ENCODE measurements around the gene DLG1.

Gene DLG1

GRCh38 chr3:197031315-197032285 lies 266.8 kb downstream of the DLG1 start:
- H3K27me3 ChIP-seq (replicated peaks; ENCODE audit: control insufficient read depth, insufficient read depth, low read length): no peaks in the 10 kb centered on the region
- no peak overlapping the region for H3K4me3 ChIP-seq (replicated peaks; ENCODE audit: low read depth, low read length)
- TF ChIP-seq CTCF (IDR thresholded peaks at IDR 0.05; ENCODE audit: insufficient read depth, low read length, poor library complexity, severe bottlenecking): no peak
- no peaks in the 10 kb centered on the region for H3K36me3 ChIP-seq (ENCODE audit: control insufficient read depth, insufficient read depth, low read length)
- DNase-seq (ENCODE audit: extremely low read depth, insufficient read length): peak; percentile 58

- no peak for DNase-seq (ENCODE audit: extremely low read depth, insufficient read length)
- TF ChIP-seq CTCF (IDR thresholded peaks at IDR 0.05; ENCODE audit: insufficient read depth, low read length, poor library complexity, severe bottlenecking): no peak
- Histone ChIP-seq H3K36me3 (ENCODE audit: control insufficient read depth, insufficient read depth, low read length) (peaks cover 2% of the 10 kb centered on the region), H3K4me3 (replicated peaks; ENCODE audit: low read depth, low read length) (no peak overlapping the region), H3K27me3 (replicated peaks; ENCODE audit: control insufficient read depth, insufficient read depth, low read length) (no peaks in the 10 kb centered on the region)
These were observed 267.8 kb downstream of the DLG1 start for GRCh38 chr3:197030379-197031314.

GRCh38 chr3:197029511-197030167 lies 268.8 kb downstream of the DLG1 start, which contains the start of gene MELTF:
TSS of gene MELTF (minus strand) at chr3:197029817. CDS start at chr3:197029702, 115 bp downstream.
- TF ChIP-seq CTCF (IDR thresholded peaks at IDR 0.05; ENCODE audit: insufficient read depth, low read length, poor library complexity, severe bottlenecking): peak; percentile 47
- peaks cover 2% of the 10 kb centered on the region for H3K36me3 ChIP-seq (ENCODE audit: control insufficient read depth, insufficient read depth, low read length)
- peak; percentile 84 for DNase-seq (ENCODE audit: extremely low read depth, insufficient read length)
- H3K27me3 ChIP-seq (replicated peaks; ENCODE audit: control insufficient read depth, insufficient read depth, low read length): no peaks in the 10 kb centered on the region
- H3K4me3 ChIP-seq (replicated peaks; ENCODE audit: low read depth, low read length): peak within 1 kb of the TSS; percentile 80

GRCh38 chr3:197028728-197029510 lies 269.5 kb downstream of the DLG1 start:
- H3K4me3 ChIP-seq (replicated peaks; ENCODE audit: low read depth, low read length): peak overlapping the region; percentile 80
- peak; percentile 74 for DNase-seq (ENCODE audit: extremely low read depth, insufficient read length)
- TF ChIP-seq CTCF (IDR thresholded peaks at IDR 0.05; ENCODE audit: insufficient read depth, low read length, poor library complexity, severe bottlenecking): no peak
- peaks cover 2% of the 10 kb centered on the region for H3K36me3 ChIP-seq (ENCODE audit: control insufficient read depth, insufficient read depth, low read length)
- no peaks in the 10 kb centered on the region for H3K27me3 ChIP-seq (replicated peaks; ENCODE audit: control insufficient read depth, insufficient read depth, low read length)

Measured in GM06990 (cell line).